Trophoblast cell (in vitro differentiated cells and primary cell): ENCODE measurements around the gene IGFBP6.

Experiments used
- DNase-seq, 2 donors: peaks; one replicate each; pipeline ENCODE4 v3.0.0-alpha.2; 2016
- H2AFZ ChIP-seq: 2 replicates; pipeline ENCODE4 v1.6.1; 2013; ENCODE audit warnings: low read length, moderate library complexity, mild to moderate bottlenecking; ENCODE audit not compliant: insufficient read depth, poor library complexity
- H2AK5ac ChIP-seq: 2 replicates; pipeline ENCODE4 v1.6.1; 2013; ENCODE audit warnings: mild to moderate bottlenecking, low read length
- H2BK120ac ChIP-seq: 2 replicates; pipeline ENCODE4 v1.6.1; 2013; ENCODE audit warnings: low read length, mild to moderate bottlenecking, moderate library complexity; ENCODE audit not compliant: insufficient read depth, poor library complexity
- H2BK12ac ChIP-seq: 2 replicates; pipeline ENCODE4 v1.6.1; 2013; ENCODE audit warnings: mild to moderate bottlenecking, low read length, moderate library complexity
- H2BK5ac ChIP-seq: 2 replicates; pipeline ENCODE4 v1.6.1; 2013; ENCODE audit warnings: low read length, low read depth, moderate library complexity, mild to moderate bottlenecking; ENCODE audit not compliant: poor library complexity
- H3K14ac ChIP-seq: 2 replicates; pipeline ENCODE4 v1.6.1; 2013; ENCODE audit warnings: mild to moderate bottlenecking, low read length
- H3K18ac ChIP-seq: 2 replicates; pipeline ENCODE4 v1.6.1; 2013; ENCODE audit warnings: mild to moderate bottlenecking, low read length
- H3K23ac ChIP-seq: 2 replicates; pipeline ENCODE4 v1.6.1; 2013; ENCODE audit warnings: low read length
- H3K27ac ChIP-seq: 2 replicates; pipeline ENCODE4 v1.5.1; 2013; ENCODE audit warnings: low read depth, mild to moderate bottlenecking, inconsistent platforms, low read length, moderate library complexity
- H3K27me3 ChIP-seq: 2 replicates; pipeline ENCODE4 v1.6.1; 2013; ENCODE audit warnings: inconsistent platforms, mild to moderate bottlenecking, low read length, moderate library complexity; ENCODE audit not compliant: insufficient read depth
- H3K36me3 ChIP-seq, 2 experiments: 1 replicate in 1 of 2; 2 replicates in 1 of 2; pipeline ENCODE4 v1.6.1; 2013; ENCODE audit warnings: low read length in 2 of 2, mild to moderate bottlenecking in 2 of 2, moderate library complexity in 1 of 2; ENCODE audit not compliant: insufficient read depth in 2 of 2, control insufficient read depth in 1 of 2
- H3K4ac ChIP-seq: 2 replicates; pipeline ENCODE4 v1.6.1; 2013; ENCODE audit warnings: low read depth, mild to moderate bottlenecking, low read length, moderate library complexity
- H3K4me1 ChIP-seq, 2 experiments: 1 replicate in 1 of 2; 2 replicates in 1 of 2; pipeline ENCODE4 v1.6.1; 2013; ENCODE audit warnings: low read length in 2 of 2, mild to moderate bottlenecking in 2 of 2, moderate library complexity in 1 of 2; ENCODE audit not compliant: insufficient read depth in 2 of 2, control insufficient read depth in 1 of 2
- H3K4me2 ChIP-seq: 2 replicates; pipeline ENCODE4 v1.6.1; 2013; ENCODE audit warnings: inconsistent platforms, mild to moderate bottlenecking, low read length, moderate library complexity
- H3K4me3 ChIP-seq: 2 replicates; pipeline ENCODE4 v1.5.1; 2013; ENCODE audit warnings: mild to moderate bottlenecking, low read depth, low read length, inconsistent platforms
- H3K79me1 ChIP-seq: one replicate; pipeline ENCODE4 v1.6.1; 2013; ENCODE audit warnings: low read length
- H3K79me2 ChIP-seq: 2 replicates; pipeline ENCODE4 v1.6.1; 2013; ENCODE audit warnings: low read length, mild to moderate bottlenecking; ENCODE audit not compliant: control insufficient read depth, insufficient read depth, poor library complexity
- H3K9ac ChIP-seq: 2 replicates; pipeline ENCODE4 v1.6.1; 2013; ENCODE audit warnings: mild to moderate bottlenecking, low read length
- H3K9me3 ChIP-seq: 2 replicates; pipeline ENCODE4 v1.6.1; 2013; ENCODE audit warnings: low read depth, mild to moderate bottlenecking, control low read depth, inconsistent platforms, low read length; ENCODE audit not compliant: insufficient read depth
- H4K12ac ChIP-seq: 2 replicates; pipeline ENCODE4 v1.6.1; 2013; ENCODE audit warnings: low read depth, mild to moderate bottlenecking, low read length, moderate library complexity
- H4K8ac ChIP-seq: 2 replicates; pipeline ENCODE4 v1.6.1; 2013; ENCODE audit warnings: low read depth, mild to moderate bottlenecking, low read length, moderate library complexity
- H4K91ac ChIP-seq: one replicate; pipeline ENCODE4 v1.6.1; 2013; ENCODE audit warnings: low read depth, mild to moderate bottlenecking, low read length, moderate library complexity
- WGBS: extraction: QIAGEN DNeasy Blood & Tissue Kit; methylation state at CpG from one replicate; pipeline ENCODE4 v1.1.7; 2013; ENCODE audit warnings: missing lambda C conversion rate; ENCODE audit not compliant: insufficient read length, insufficient coverage; ENCODE audit errors: extremely low coverage; 5-methylcytosine and 5-hydroxymethylcytosine counted together

Gene IGFBP6

DNA sequence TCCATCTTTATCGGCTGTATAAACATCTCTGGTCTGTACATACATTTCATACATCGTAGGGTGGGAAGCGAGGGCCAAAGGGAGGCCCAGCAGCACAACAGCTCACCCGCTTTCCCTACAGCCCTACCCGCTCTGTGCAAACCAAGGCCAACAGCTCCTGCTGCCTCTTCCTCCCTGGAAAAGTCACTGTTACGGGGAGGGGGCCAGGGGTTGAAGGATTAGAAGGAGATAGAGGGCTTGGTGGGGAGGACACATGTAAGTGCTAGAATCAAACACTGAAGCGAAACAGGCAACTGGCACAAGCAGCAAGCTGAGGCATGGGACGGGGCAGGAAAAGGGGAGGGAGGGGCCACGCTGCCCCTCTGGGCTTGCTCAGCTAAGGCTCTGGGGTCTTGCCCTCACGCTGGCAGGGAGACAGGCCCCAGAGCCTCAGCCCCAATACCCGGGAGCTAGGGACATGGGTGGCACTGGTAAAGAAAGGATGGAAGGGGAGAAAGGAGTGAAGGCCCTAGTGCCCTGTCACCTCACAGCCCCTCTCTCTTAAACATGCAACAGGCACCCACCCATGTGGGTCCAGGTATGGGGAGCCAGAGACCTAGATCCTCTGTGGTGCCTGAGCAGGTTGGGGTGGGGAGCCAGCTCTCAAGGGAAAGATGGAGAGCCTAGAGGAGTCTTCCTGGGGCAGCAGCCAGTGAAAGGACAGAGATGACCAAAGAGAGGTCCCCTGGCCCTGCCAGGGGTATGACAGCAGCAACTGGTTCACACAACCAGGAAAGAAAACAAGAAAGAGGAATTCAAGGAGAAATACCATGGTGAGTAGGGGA, 32.6 kb upstream of the IGFBP6 start:
- Histone ChIP-seq H3K27me3 (no peaks in the 10 kb centered on the region), H3K79me1 (no peaks in the 10 kb centered on the region), H3K79me2 (no peaks in the 10 kb centered on the region), H2AFZ (no peak overlapping the region), H3K23ac (no peak overlapping the region), H2AK5ac (no peak overlapping the region), H2BK5ac (no peak overlapping the region), H3K4me1 (no peaks in the 10 kb centered on the region), H3K4me3 (no peak overlapping the region), H3K18ac (no peak overlapping the region), H3K27ac (no peak overlapping the region), H3K36me3 (peaks cover 14 to 20% of the 10 kb centered on the region in 2 experiments), H3K9me3 (peaks cover 4% of the 10 kb centered on the region), H4K12ac (no peak overlapping the region), H2BK120ac (no peak overlapping the region), H3K9ac (no peak overlapping the region), H3K14ac (no peak overlapping the region), H2BK12ac (no peak overlapping the region), H4K8ac (no peak overlapping the region), H3K4me2 (no peak overlapping the region), H3K4ac (no peak overlapping the region), H4K91ac (no peak overlapping the region)
- no peak for DNase-seq
- WGBS, result no CpG with 5 or more reads among the region's 11 CpGs

DNA sequence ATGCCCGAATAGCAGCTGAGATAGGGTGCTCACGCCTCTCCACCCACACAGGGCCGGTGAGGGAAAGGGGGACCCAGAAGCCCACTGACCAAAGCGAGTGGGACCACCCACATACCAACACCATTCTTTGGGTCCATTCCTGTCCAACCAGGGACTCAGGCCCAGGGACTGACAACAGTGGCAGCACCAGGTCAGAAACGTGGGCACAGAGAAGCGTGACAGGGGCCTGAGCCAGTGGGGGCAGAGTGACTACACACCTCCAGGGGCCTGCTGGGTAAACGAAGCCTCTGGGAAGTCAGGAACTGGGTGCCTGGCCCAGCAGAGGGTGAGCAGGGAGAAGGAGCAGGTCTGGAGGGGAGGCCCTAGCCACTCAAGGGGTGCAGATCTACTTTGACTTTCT, 32.0 kb upstream of the IGFBP6 start:
- H2AFZ ChIP-seq, result no peak overlapping the region
- H3K9ac ChIP-seq, result no peak overlapping the region
- H3K9me3 ChIP-seq, result peaks cover 4% of the 10 kb centered on the region
- no peak overlapping the region for H3K27ac ChIP-seq
- H3K4me2 ChIP-seq, result no peak overlapping the region
- no CpG with 5 or more reads among the region's 7 CpGs for WGBS
- H4K8ac ChIP-seq, result no peak overlapping the region
- no peak overlapping the region for H3K4me3 ChIP-seq
- peaks cover 14 to 20% of the 10 kb centered on the region in 2 experiments for H3K36me3 ChIP-seq
- H3K79me1 ChIP-seq, result no peaks in the 10 kb centered on the region
- DNase-seq, result no peak
- no peaks in the 10 kb centered on the region for H3K79me2 ChIP-seq
- H3K4ac ChIP-seq, result no peak overlapping the region
- no peak overlapping the region for H3K18ac ChIP-seq
- no peak overlapping the region for H3K23ac ChIP-seq
- no peak overlapping the region for H3K14ac ChIP-seq
- H2AK5ac ChIP-seq, result no peak overlapping the region
- H4K91ac ChIP-seq, result no peak overlapping the region
- H3K27me3 ChIP-seq, result no peaks in the 10 kb centered on the region
- H2BK5ac ChIP-seq, result no peak overlapping the region
- no peak overlapping the region for H2BK120ac ChIP-seq
- no peak overlapping the region for H2BK12ac ChIP-seq
- H3K4me1 ChIP-seq, result no peaks in the 10 kb centered on the region
- H4K12ac ChIP-seq, result no peak overlapping the region

GRCh38 chr12:53065975-53066931, 31.2 kb upstream of the IGFBP6 start:
- H3K4me3 ChIP-seq, result no peak overlapping the region
- no peak overlapping the region for H4K8ac ChIP-seq
- H3K79me2 ChIP-seq, result no peaks in the 10 kb centered on the region
- H4K91ac ChIP-seq, result no peak overlapping the region
- no peak overlapping the region for H3K23ac ChIP-seq
- no CpG with 5 or more reads among the region's 24 CpGs for WGBS
- no peak overlapping the region for H2BK12ac ChIP-seq
- no peaks in the 10 kb centered on the region for H3K27me3 ChIP-seq
- no peak overlapping the region for H2AK5ac ChIP-seq
- H3K18ac ChIP-seq, result no peak overlapping the region
- H3K79me1 ChIP-seq, result no peaks in the 10 kb centered on the region
- H3K36me3 ChIP-seq, result peaks cover 14 to 20% of the 10 kb centered on the region in 2 experiments
- peak; percentile 83 to 85 for DNase-seq
- H3K4me2 ChIP-seq, result no peak overlapping the region
- no peak overlapping the region for H2AFZ ChIP-seq
- no peaks in the 10 kb centered on the region for H3K4me1 ChIP-seq
- H3K9me3 ChIP-seq, result peaks cover 4% of the 10 kb centered on the region
- no peak overlapping the region for H3K14ac ChIP-seq
- no peak overlapping the region for H4K12ac ChIP-seq
- no peak overlapping the region for H3K9ac ChIP-seq
- H3K4ac ChIP-seq, result no peak overlapping the region
- no peak overlapping the region for H3K27ac ChIP-seq
- no peak overlapping the region for H2BK120ac ChIP-seq
- H2BK5ac ChIP-seq, result no peak overlapping the region

GRCh38 chr12:53067074-53067992, 30.1 kb upstream of the IGFBP6 start:
- Histone ChIP-seq H3K27me3 (no peaks in the 10 kb centered on the region), H3K27ac (no peak overlapping the region), H3K36me3 (peaks cover 14 to 20% of the 10 kb centered on the region in 2 experiments), H3K23ac (no peak overlapping the region), H3K18ac (no peak overlapping the region), H3K9ac (no peak overlapping the region), H3K4ac (no peak overlapping the region), H2AK5ac (no peak overlapping the region), H2BK12ac (no peak overlapping the region), H3K9me3 (peaks cover 4% of the 10 kb centered on the region), H4K12ac (no peak overlapping the region), H3K79me2 (no peaks in the 10 kb centered on the region), H3K14ac (no peak overlapping the region), H4K8ac (no peak overlapping the region), H3K79me1 (no peaks in the 10 kb centered on the region), H2BK120ac (no peak overlapping the region), H3K4me1 (no peaks in the 10 kb centered on the region), H3K4me2 (no peak overlapping the region), H2BK5ac (no peak overlapping the region), H4K91ac (no peak overlapping the region), H2AFZ (no peak overlapping the region), H3K4me3 (no peak overlapping the region)
- no CpG with 5 or more reads among the region's 7 CpGs for WGBS
- no peak for DNase-seq
